Stromal cell of bone marrow (primary cell): ENCODE results near the gene LRIG1.

Source experiments
- DNase-seq: peaks from one replicate; pipeline ENCODE4 v3.0.0-alpha.2; 2012; ENCODE audit warnings: low read depth

Gene LRIG1

DNA sequence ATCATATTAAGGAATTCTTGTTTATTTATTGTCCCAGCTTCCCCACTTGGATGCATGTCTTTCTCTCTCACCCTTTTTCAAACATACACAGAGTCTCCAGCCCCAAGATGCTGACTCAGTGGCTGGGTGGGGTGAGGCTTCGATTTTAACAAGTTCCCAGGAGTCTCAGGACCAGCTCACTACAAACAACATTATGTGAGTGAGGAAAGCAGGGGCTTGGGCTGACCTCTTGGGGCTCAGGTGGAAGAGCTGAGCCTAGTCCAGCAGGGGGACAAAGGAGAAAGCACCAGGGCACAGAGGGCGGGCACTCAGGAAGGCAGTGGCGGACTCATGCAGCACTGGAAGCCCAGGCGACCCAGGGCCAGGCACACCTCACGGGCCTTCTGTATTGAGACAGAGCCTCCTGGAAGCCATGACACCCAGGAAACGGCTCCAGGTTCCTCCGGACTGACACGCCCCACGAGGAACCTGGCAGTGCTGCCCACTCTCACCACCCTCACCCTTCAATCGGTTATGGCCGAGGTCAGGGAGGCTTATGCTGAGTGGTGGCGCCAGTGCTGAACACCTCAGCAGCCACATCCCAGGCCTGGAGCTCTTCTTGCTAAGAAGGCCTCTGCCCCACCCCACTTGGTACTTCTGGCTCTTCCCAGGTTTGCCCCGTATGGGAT lies 97.4 kb downstream of the LRIG1 start:
- no peak for DNase-seq

DNA sequence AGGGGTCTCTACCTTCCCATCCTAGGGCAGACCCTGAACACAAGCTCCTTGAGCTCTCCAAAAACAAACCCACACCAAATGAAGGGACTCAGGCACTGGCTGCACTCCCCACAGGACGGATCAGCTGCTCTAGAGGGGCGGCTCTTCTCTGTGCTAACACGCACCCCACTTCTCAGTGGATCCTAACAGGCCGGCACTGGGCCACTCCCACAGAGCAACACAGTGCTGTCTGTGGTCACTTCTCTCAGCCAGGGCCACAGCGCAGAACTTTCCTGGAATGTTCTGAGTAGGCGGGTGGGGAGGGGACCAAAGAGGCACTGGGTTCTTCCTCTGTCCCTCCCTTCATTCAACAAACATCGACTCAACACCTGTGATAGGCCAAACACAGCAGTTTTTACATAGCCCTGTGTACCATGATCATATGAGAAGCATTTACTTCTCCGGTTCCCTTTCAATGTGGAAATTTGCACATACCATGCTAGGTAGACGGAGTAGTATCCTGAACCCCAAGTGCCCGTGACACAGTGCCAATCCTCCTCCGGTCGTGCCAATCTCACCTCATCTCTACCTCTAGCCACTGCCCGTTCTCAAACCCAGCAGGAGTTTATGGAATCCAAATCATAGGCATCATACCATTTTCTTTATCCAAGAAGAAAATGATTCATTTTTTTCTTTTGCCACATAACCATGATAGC lies 98.1 kb downstream of the LRIG1 start:
- no peak for DNase-seq

DNA sequence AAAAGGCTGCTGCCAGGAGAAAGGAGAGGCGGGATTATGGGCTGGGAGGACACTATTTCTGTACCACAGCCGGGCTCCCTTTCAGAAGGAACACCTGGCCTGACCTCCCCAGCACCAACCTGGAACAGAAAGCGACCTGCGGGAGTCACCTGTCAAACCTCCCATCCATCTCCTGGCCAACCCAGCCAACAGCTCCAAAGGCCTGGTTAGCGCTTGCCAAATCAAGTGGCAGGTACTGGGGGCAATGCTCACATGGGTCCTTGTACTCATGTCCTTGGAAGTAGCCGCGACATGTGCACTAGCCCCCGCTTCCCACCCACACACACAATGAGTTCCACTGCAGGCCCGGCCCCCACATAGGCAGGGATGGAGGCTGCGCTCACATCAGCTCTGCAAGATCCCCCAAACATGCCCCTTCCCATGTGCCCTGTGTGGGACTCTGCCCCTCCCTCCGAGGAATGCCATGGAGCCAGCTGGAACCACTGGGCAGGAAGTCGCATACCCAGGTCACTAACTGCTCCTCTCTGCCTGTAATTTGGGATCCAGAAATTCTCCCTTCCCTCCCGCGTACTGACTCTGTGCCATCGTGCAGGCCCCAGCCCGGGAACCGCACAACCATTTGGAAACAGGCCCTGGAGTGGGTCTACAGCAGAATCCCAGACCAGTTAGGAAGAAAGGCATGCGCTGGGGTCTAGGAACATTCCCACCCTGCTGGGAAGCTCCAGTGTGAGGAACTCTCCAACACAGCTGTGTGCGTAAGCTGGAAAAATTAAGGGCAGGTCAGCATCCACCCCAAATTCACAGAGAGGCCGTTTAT lies 98.9 kb downstream of the LRIG1 start:
- no peak for DNase-seq

GRCh38 chr3:66401157-66401550 lies 99.7 kb downstream of the LRIG1 start:
- DNase-seq: no peak

- DNase-seq: no peak
These were observed 100.2 kb downstream of the LRIG1 start for GRCh38 chr3:66400411-66401156.

GRCh38 chr3:66399529-66400232 lies 101.1 kb downstream of the LRIG1 start:
- no peak for DNase-seq

GRCh38 chr3:66398228-66399025 lies 102.4 kb downstream of the LRIG1 start:
- DNase-seq: no peak

GRCh38 chr3:66397745-66398144 lies 103.1 kb downstream of the LRIG1 start:
- no peak for DNase-seq

GRCh38 chr3:66396888-66397287 lies 103.9 kb downstream of the LRIG1 start:
- DNase-seq: no peak

DNA sequence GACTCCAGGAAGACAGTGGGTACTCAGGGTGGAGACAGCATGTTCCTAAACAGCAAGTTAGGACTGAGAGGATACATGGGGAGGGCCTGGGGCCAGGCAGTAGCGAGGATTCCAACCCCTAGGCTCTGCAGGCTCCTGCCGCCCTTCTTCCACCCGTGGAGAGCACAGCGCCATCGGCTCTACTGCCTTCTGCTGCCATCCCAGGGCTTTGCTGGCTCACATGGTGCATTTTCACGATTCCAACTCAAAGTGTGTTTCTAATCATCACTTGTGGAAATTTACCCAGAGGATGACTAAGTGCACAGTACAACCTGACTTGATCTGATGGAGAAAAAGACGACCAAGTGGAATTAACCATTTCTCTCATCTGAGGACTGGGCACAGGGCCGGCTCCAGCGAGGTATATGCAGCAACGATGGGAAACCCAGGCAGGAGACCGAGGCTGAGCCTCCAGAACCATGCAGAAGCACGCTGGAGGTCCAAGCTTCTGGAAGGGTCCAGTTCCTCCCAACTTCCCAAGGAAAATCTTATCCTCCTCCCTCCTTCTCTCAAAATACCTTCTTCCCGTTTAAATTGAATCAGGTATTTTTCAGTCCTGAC lies 104.6 kb downstream of the LRIG1 start:
- no peak for DNase-seq

GRCh38 chr3:66395635-66396034 lies 105.2 kb downstream of the LRIG1 start:
- DNase-seq: no peak

DNA sequence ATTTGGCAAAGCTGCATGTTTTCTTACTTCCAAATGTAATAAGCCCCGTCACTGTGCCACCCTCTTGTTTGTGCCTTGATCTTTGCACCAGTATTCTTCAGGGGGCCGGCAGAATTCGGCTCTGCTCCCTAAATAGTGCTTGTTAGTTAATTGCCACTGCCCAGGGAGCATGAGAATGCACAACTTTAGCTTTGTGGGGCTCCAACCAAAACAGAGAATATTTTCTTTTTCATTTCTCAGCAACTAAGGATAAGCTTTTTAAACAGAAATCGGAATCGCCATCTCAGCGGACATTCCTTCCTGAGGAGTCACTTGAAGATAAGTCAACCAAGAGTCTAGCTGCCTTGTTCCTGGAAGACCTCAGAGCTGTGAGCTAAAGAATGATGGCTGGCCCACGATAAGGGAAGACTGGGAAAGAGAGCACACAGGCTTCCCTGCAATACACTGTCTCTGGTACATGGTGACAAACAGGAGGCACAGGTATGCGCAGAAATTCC lies 106.0 kb downstream of the LRIG1 start:
- DNase-seq: peak; percentile 77

- no peak for DNase-seq
These were observed 106.6 kb downstream of the LRIG1 start for GRCh38 chr3:66394019-66394752.

DNA sequence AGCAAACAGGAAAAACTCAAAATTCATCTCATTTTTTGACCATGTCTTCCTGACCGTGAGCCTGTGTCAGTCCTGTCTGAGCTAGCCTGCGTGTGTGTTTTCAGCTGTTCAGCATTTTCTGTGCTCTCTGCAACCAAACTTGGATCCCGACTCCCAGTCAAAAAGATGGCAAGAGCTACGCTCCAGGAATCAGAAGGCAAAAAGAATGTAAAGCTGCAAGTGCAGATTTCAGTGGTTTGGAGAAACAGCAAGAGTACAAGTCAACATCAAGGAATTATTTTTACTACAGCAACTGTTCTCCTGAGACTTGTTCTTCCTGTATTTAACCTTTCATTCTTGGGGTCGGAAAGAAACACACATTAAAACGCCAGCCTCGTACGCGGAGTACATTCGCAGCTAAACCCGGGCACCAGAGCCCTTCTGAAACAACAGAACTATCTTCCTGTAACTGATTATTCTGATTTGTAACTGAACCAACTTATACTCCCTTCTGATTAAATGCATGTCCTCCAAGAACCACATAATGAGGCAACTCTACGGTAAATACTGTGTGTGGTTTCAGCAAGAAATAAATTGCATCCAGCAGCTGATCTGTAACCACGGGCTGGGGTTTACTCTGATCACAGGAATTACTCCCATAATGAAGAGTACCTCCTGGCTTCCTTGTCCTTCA lies 107.4 kb downstream of the LRIG1 start:
- peak; percentile 87 for DNase-seq

GRCh38 chr3:66392966-66393332 lies 107.9 kb downstream of the LRIG1 start:
- DNase-seq: no peak

DNA sequence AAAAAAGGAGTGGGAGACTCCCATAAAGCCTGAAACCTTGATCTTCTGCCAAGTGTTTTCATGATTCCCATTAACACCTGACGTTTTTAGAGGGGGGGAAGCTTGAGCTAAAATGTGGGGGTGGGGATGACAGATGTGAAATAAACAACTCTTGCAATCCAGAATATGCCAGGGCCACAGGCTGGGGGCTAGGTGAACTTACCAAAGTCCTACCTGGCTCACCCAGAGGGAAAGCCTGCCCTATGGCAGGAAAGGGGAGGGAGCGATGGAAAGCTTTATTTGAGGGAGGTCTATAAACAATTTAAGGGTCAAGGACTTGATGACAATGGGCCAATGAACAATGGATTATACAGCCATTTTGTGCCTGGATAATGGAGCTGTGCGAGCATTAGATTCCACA lies 108.3 kb downstream of the LRIG1 start:
- no peak for DNase-seq

GRCh38 chr3:66390013-66390412 lies 110.8 kb downstream of the LRIG1 start:
- no peak for DNase-seq

DNA sequence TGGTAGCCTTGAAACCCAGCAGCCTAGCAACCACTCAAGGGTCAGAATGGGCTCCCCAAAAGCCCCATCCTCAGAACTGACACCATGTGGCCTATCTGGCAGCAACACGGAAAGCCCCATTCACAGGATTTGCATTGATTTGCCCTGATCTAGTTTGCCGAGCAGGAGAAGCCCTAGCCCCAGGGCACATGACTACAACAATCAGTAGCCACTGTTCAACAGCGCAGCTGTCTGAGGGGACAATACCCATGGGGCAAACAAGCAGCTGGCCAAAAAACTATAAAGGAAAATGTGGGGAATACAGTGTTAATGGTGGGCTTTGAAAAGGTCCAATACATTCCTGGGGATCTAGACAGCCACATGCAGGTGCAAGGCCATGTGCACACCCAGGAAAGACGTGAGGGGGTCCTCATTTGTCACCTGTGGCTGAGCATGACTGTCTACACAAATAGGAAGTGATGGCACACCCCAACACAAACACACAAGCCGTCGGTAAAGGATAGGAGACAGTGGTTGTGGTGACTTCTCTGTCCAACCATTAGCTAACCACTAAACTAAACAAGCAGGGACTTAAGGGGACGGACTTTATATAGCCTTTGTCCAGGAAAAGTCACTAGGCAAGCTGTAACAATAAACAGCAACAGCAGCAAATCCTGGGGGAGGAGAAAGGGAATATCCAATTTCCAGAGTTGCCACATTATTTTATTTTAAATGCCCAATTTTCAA lies 113.7 kb downstream of the LRIG1 start:
- peak; percentile 35 for DNase-seq
